WTC11 (cell line): ENCODE data around the gene TPM4. TPM values are rescaled to one million over a fixed set of nuclear protein-coding genes. Genes with fewer than 3 reads are reported as not detected.

ENCODE experiments used
- ATAC-seq: fragments of 200-7000 bp; cut with Tn5 transposase; 2 replicates; pipeline ENCODE4 v1.10.0; 2021; ENCODE audit warnings: mild to moderate bottlenecking, moderate library complexity
- CTCF ChIA-PET: fragments of 300-600 bp; sonication (Branson Sonifier 250); formaldehyde crosslinking; loops from one replicate; lab custom pipeline; 2021; ENCODE audit warnings: antibody characterized with exemption; lab: Charles Lee
- POLR2A ChIA-PET: fragments of 350-600 bp; sonication (Branson Sonifier 250); formaldehyde crosslinking; loops from one replicate; lab custom pipeline; 2021; ENCODE audit warnings: antibody characterized with exemption; lab: Charles Lee
- DNase-seq: peaks from one replicate; pipeline ENCODE4 v3.0.0; 2021; ENCODE audit warnings: low spot score
- H3K27ac Mint-ChIP-seq: 2 replicates; pipeline ENCODE4 v1.8.0; 2021; ENCODE audit warnings: mixed read lengths
- H3K27me3 Mint-ChIP-seq: 2 replicates; pipeline ENCODE4 v1.8.0; 2021; ENCODE audit warnings: low read depth, mild to moderate bottlenecking, moderate library complexity, mixed read lengths
- H3K36me3 Mint-ChIP-seq: 2 replicates; pipeline ENCODE4 v1.8.0; 2021; ENCODE audit warnings: mixed read lengths
- H3K4me1 Mint-ChIP-seq: 2 replicates; pipeline ENCODE4 v1.8.0; 2022; ENCODE audit warnings: mixed read lengths
- H3K4me3 Mint-ChIP-seq: 2 replicates; pipeline ENCODE4 v1.8.0; 2021; ENCODE audit warnings: mild to moderate bottlenecking, moderate library complexity, mixed read lengths
- H3K9me3 Mint-ChIP-seq: 2 replicates; pipeline ENCODE4 v1.8.0; 2021; ENCODE audit warnings: mixed read lengths
- EMX1 ChIP-seq: fragments of 250-450 bp; sonication (Bioruptor Pico); IDR thresholded peaks from 2 replicates; pipeline ENCODE4 v1.8.0; 2021; ENCODE audit warnings: mild to moderate bottlenecking
- HMGA2 ChIP-seq: fragments of 250-450 bp; sonication (Bioruptor Pico); IDR thresholded peaks from 2 replicates; pipeline ENCODE4 v1.4.0; 2021; ENCODE audit warnings: mild to moderate bottlenecking, moderate library complexity
- NFATC4 ChIP-seq: fragments of 250-450 bp; sonication (Bioruptor Pico); IDR thresholded peaks from 2 replicates; pipeline ENCODE4 v1.9.0; 2021; ENCODE audit warnings: mild to moderate bottlenecking
- NFYB ChIP-seq: sonication (generic); formaldehyde crosslinking; conservative IDR thresholded peaks from 2 replicates; pipeline ENCODE4 v1.8.0; 2022; ENCODE audit warnings: low read depth, missing genetic modification reagents
- SMAD4 ChIP-seq: sonication (generic); formaldehyde crosslinking; IDR thresholded peaks from 2 replicates; pipeline ENCODE4 v1.8.0; 2022; ENCODE audit warnings: mild to moderate bottlenecking, missing genetic modification reagents
- TEAD4 ChIP-seq: sonication (generic); formaldehyde crosslinking; IDR thresholded peaks from 2 replicates; pipeline ENCODE4 v1.8.0; 2022; ENCODE audit warnings: mild to moderate bottlenecking, missing genetic modification reagents
- ZNF232 ChIP-seq: sonication (generic); formaldehyde crosslinking; IDR thresholded peaks from 2 replicates; pipeline ENCODE4 v1.8.0; 2022; ENCODE audit warnings: mild to moderate bottlenecking, missing genetic modification reagents
- ZNF425 ChIP-seq: fragments of 250-450 bp; sonication (Bioruptor Pico); conservative IDR thresholded peaks from 2 replicates; pipeline ENCODE4 v1.9.0; 2021; ENCODE audit warnings: mild to moderate bottlenecking
- total RNA-seq: library from RNA; stranded (reverse); gene quantifications from 3 replicates; pipeline ENCODE4 v1.2.3, GENCODE V29; 2021
- TF ChIP-seq, protein P1 (sequence below): sonication (generic); formaldehyde crosslinking; IDR thresholded peaks from 2 replicates; pipeline ENCODE4 v1.8.0; 2022; ENCODE audit warnings: mild to moderate bottlenecking, missing genetic modification reagents
- TF ChIP-seq, protein P2 (sequence below): sonication (generic); formaldehyde crosslinking; IDR thresholded peaks from 2 replicates; pipeline ENCODE4 v1.8.0; 2023; ENCODE audit warnings: missing genetic modification reagents
- TF ChIP-seq, protein P3 (sequence below): sonication (generic); formaldehyde crosslinking; conservative IDR thresholded peaks from 2 replicates; pipeline ENCODE4 v1.8.1; 2023; ENCODE audit warnings: mild to moderate bottlenecking, low read depth, missing genetic modification reagents, moderate library complexity
- TF ChIP-seq, protein P4 (sequence below): sonication (generic); formaldehyde crosslinking; IDR thresholded peaks from 2 replicates; pipeline ENCODE4 v1.8.1; 2023; ENCODE audit warnings: mild to moderate bottlenecking, missing genetic modification reagents, moderate library complexity
- TF ChIP-seq, protein P5 (sequence below): sonication (generic); formaldehyde crosslinking; IDR thresholded peaks from 2 replicates; pipeline ENCODE4 v1.8.0; 2022; ENCODE audit warnings: mild to moderate bottlenecking, missing genetic modification reagents
- TF ChIP-seq, protein P6 (sequence below): fragments of 250-450 bp; sonication (Bioruptor Pico); IDR thresholded peaks from 2 replicates; pipeline ENCODE4 v2.1.2; 2022; ENCODE audit warnings: mild to moderate bottlenecking, moderate library complexity

The TPM4 gene
- total RNA-seq, 1 experiment from 2014 or later = 302 TPM

GRCh38 chr19:16043156-16043757 is 33.0 kb upstream of the TPM4 start (continued):
- TF ChIP-seq, protein P1, sequence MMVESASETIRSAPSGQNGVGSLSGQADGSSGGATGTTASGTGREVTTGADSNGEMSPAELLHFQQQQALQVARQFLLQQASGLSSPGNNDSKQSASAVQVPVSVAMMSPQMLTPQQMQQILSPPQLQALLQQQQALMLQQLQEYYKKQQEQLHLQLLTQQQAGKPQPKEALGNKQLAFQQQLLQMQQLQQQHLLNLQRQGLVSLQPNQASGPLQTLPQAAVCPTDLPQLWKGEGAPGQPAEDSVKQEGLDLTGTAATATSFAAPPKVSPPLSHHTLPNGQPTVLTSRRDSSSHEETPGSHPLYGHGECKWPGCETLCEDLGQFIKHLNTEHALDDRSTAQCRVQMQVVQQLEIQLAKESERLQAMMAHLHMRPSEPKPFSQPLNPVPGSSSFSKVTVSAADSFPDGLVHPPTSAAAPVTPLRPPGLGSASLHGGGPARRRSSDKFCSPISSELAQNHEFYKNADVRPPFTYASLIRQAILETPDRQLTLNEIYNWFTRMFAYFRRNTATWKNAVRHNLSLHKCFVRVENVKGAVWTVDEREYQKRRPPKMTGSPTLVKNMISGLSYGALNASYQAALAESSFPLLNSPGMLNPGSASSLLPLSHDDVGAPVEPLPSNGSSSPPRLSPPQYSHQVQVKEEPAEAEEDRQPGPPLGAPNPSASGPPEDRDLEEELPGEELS = no peak
- TF ChIP-seq, protein P2, sequence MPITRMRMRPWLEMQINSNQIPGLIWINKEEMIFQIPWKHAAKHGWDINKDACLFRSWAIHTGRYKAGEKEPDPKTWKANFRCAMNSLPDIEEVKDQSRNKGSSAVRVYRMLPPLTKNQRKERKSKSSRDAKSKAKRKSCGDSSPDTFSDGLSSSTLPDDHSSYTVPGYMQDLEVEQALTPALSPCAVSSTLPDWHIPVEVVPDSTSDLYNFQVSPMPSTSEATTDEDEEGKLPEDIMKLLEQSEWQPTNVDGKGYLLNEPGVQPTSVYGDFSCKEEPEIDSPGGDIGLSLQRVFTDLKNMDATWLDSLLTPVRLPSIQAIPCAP (CRISPR knock-in tag) = no peak
- TF ChIP-seq TEAD4 (CRISPR knock-in tag) = no peak

- no peak overlapping the region for H3K27ac Mint-ChIP-seq
- TF ChIP-seq, protein P3, sequence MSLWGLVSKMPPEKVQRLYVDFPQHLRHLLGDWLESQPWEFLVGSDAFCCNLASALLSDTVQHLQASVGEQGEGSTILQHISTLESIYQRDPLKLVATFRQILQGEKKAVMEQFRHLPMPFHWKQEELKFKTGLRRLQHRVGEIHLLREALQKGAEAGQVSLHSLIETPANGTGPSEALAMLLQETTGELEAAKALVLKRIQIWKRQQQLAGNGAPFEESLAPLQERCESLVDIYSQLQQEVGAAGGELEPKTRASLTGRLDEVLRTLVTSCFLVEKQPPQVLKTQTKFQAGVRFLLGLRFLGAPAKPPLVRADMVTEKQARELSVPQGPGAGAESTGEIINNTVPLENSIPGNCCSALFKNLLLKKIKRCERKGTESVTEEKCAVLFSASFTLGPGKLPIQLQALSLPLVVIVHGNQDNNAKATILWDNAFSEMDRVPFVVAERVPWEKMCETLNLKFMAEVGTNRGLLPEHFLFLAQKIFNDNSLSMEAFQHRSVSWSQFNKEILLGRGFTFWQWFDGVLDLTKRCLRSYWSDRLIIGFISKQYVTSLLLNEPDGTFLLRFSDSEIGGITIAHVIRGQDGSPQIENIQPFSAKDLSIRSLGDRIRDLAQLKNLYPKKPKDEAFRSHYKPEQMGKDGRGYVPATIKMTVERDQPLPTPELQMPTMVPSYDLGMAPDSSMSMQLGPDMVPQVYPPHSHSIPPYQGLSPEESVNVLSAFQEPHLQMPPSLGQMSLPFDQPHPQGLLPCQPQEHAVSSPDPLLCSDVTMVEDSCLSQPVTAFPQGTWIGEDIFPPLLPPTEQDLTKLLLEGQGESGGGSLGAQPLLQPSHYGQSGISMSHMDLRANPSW (CRISPR knock-in tag) = no peak
- no peak for TF ChIP-seq ZNF232 (CRISPR knock-in tag)
- no peaks in the 10 kb centered on the region for H3K9me3 Mint-ChIP-seq
- 0 out of 2 replicates have a peak, but pooled peaks cover 3% of the 10 kb centered on the region for H3K4me1 Mint-ChIP-seq
- peaks cover 8% of the 10 kb centered on the region for H3K27me3 Mint-ChIP-seq
- ChIA-PET POLR2A (no interaction called here), CTCF (interaction anchor here (0.9 to 1.6 kb wide), 2 partner anchors 18 to 66 kb away, joined by 3 to 6 read pairs; no protein-coding TSS in a partner anchor)
- DNase-seq (no peak), ATAC-seq (no peak)
- no peaks in the 10 kb centered on the region for H3K36me3 Mint-ChIP-seq
- H3K4me3 Mint-ChIP-seq = no peak overlapping the region
Observed at GRCh38 chr19:16044746-16045145, 31.5 kb upstream of the TPM4 start.

GRCh38 chr19:16045171-16045570 is 31.1 kb upstream of the TPM4 start:
- Mint-ChIP-seq H3K9me3 (no peaks in the 10 kb centered on the region), H3K27ac (no peak overlapping the region), H3K36me3 (no peaks in the 10 kb centered on the region), H3K4me3 (no peak overlapping the region)
- DNase-seq (no peak), ATAC-seq (no peak)
- ChIA-PET POLR2A (no interaction called here), CTCF (interaction anchor here (0.6 to 1.6 kb wide), 3 partner anchors 18 to 66 kb away, joined by 3 to 6 read pairs (median 5); no protein-coding TSS in a partner anchor)
- TF ChIP-seq SMAD4 (CRISPR knock-in tag) (no peak), HMGA2 (no peak), ZNF425 (CRISPR knock-in tag) (no peak), NFYB (no peak), EMX1 (no peak), NFATC4 (CRISPR knock-in tag) (no peak)
- TF ChIP-seq, protein P4, sequence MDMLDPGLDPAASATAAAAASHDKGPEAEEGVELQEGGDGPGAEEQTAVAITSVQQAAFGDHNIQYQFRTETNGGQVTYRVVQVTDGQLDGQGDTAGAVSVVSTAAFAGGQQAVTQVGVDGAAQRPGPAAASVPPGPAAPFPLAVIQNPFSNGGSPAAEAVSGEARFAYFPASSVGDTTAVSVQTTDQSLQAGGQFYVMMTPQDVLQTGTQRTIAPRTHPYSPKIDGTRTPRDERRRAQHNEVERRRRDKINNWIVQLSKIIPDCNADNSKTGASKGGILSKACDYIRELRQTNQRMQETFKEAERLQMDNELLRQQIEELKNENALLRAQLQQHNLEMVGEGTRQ (CRISPR knock-in tag) = no peak
- TF ChIP-seq, protein P5, sequence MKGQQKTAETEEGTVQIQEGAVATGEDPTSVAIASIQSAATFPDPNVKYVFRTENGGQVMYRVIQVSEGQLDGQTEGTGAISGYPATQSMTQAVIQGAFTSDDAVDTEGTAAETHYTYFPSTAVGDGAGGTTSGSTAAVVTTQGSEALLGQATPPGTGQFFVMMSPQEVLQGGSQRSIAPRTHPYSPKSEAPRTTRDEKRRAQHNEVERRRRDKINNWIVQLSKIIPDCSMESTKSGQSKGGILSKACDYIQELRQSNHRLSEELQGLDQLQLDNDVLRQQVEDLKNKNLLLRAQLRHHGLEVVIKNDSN (CRISPR knock-in tag) = no peak
- TF ChIP-seq, protein P6, sequence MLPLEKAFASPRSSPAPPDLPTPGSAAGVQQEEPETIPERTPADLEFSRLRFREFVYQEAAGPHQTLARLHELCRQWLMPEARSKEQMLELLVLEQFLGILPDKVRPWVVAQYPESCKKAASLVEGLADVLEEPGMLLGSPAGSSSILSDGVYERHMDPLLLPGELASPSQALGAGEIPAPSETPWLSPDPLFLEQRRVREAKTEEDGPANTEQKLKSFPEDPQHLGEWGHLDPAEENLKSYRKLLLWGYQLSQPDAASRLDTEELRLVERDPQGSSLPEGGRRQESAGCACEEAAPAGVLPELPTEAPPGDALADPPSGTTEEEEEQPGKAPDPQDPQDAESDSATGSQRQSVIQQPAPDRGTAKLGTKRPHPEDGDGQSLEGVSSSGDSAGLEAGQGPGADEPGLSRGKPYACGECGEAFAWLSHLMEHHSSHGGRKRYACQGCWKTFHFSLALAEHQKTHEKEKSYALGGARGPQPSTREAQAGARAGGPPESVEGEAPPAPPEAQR = no peak
- TF ChIP-seq, all 79 proteins: peak for 0
- peaks cover 8% of the 10 kb centered on the region for H3K27me3 Mint-ChIP-seq
- 0 out of 2 replicates have a peak, but pooled peaks cover 3% of the 10 kb centered on the region for H3K4me1 Mint-ChIP-seq
